ENCODE measurements around the gene LRRN4CL.

The LRRN4CL gene

GRCh38 chr11:62646825-62647608 lies 42.3 kb downstream of the LRRN4CL start:
- no peak for DNase-seq (ENCODE audit: low read depth in 2 of 2)

DNA sequence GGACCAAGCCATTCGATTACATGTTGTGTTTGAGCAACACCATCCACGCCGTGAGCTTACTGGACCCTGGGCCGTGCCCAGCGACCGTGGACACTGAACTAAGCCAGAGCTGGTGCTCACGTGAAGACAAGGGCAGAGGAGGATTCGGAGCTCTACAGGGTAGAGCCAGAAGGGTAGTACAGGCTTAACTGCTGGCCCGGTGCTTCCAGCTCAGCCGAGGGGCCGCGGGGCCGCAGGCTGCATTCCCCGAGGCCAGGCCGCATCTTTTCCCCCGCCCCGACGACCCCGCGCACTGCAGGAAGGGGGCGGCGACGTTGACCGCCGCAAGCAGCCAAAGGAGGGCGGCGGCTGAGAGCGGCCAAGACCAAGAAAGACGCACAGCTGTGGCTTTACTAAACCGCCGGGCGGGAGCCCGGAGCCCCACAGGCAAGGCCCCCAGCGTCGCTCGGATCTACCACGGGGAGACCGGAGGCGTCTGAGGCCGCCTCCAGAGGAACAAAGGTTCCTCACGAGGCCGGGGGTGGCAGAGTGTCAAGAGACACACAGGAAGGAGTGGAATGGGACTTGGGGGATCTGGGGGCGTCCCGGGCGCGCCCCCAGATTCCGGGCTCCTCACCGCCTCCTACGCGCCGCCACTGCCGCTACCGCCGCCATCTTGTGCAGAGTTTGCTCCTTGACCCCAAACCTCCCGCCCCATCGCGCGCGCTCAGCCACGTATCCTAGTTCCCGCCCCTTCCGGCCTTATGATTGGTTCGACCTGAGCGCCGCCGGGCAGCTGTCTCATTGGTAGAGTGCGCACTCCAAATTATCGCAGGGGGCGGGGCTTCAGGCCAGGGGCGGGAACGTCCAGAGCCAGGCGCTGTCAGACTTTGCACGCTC lies 43.1 kb downstream of the LRRN4CL start, which contains the start of gene GANAB:
Gene GANAB (minus strand): TSS at position 668 of the 879 bp plus-strand sequence. CDS start 14 bp downstream, at position 654.
- peak; percentile 94 to 95 for DNase-seq (ENCODE audit: low read depth in 2 of 2)

- no peak for DNase-seq (ENCODE audit: low read depth in 2 of 2)
These were observed 43.7 kb downstream of the LRRN4CL start for GRCh38 chr11:62645671-62645945.

- no peak for DNase-seq (ENCODE audit: low read depth in 2 of 2)
These were observed 45.1 kb downstream of the LRRN4CL start for GRCh38 chr11:62644220-62644619.
